ENCODE results near the gene ATXN7L1. TPM values are rescaled to one million over a fixed set of nuclear protein-coding genes. Genes with fewer than 3 reads are reported as not detected.

The ATXN7L1 gene
- polyA plus RNA-seq, 1 experiment: 2.7 TPM

GRCh38 chr7:105916603-105917002 lies 40.2 kb upstream of the ATXN7L1 start:
- Histone ChIP-seq H3K4me3 (ENCODE audit: low read depth, low read length) (no peak overlapping the region), H3K27me3 (ENCODE audit: control insufficient read depth, insufficient read depth, low read length) (no peaks in the 10 kb centered on the region), H3K36me3 (ENCODE audit: control insufficient read depth, insufficient read depth, low read length) (no peaks in the 10 kb centered on the region)
- TF ChIP-seq CTCF (IDR thresholded peaks at IDR 0.05; ENCODE audit: insufficient read depth, low read depth, low read length): no peak
- ChIA-PET CTCF (no interaction called here), POLR2A (no interaction called here)
- DNase-seq (ENCODE audit: low read depth): no peak

DNA sequence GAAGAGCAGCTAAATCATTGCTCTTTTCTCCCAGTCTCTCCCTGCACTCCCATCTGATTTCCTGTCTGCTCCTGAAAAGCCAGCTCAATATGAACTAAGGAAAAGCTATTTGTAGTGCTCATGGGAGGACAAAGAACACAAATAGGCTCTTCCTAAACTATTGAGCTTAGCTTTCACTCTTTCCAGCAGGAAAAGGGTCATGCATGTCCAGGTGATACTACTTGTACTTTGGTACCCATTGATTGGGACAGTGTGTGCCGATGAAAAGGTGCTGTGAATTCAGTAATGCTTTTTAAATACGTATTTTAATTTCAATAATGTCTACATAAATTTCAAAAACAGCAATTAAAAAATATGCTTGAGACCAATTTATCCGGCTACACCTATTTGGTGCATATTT lies 37.5 kb upstream of the ATXN7L1 start:
- Histone ChIP-seq H3K4me3 (ENCODE audit: low read depth, low read length) (no peak overlapping the region), H3K36me3 (ENCODE audit: control insufficient read depth, insufficient read depth, low read length) (0 out of 2 replicates have a peak, but pooled peaks cover 1% of the 10 kb centered on the region), H3K27me3 (ENCODE audit: control insufficient read depth, insufficient read depth, low read length) (no peaks in the 10 kb centered on the region)
- ChIA-PET POLR2A (no interaction called here), CTCF (no interaction called here)
- no peak for DNase-seq (ENCODE audit: low read depth)
- no peak for TF ChIP-seq CTCF (IDR thresholded peaks at IDR 0.05; ENCODE audit: insufficient read depth, low read depth, low read length)

DNA sequence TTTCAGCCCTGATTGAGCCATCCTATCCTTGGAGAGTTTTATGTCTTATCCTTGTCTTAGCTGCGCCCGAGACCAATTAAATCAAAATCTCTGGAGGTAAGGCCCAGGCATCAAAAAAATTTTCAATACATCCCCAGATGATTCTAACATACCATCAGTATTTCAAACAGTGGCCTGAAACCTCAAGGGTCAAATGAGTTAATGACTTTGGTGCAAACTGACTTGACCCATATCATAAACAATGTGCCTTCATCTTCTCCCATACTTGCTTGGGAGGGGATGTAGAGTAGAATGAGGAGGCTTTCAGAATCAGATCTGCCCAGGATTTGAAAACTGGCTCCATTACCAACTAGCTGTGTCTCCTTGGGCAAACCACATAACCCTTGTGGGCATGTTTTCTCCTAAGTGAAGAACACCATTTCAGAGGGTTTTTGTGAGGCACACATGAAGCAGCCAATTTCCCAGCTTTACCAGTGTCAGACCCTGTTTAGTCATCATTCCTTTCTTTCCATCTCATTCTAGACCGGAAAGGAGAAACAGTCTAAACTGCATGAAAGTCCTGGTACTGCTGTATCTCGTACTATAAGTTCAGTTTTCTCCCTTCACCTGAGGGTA lies 35.7 kb upstream of the ATXN7L1 start:
- CTCF ChIA-PET: interaction anchor here (0.6 kb wide), 1 partner anchor 10 kb away, joined by 3 read pairs; no protein-coding TSS in a partner anchor
- no peak for DNase-seq (ENCODE audit: low read depth)
- H3K36me3 ChIP-seq (ENCODE audit: control insufficient read depth, insufficient read depth, low read length): 0 out of 2 replicates have a peak, but pooled peaks cover 1% of the 10 kb centered on the region
- H3K4me3 ChIP-seq (ENCODE audit: low read depth, low read length): no peak overlapping the region
- POLR2A ChIA-PET: no interaction called here
- no peak for TF ChIP-seq CTCF (IDR thresholded peaks at IDR 0.05; ENCODE audit: insufficient read depth, low read depth, low read length)
- no peaks in the 10 kb centered on the region for H3K27me3 ChIP-seq (ENCODE audit: control insufficient read depth, insufficient read depth, low read length)

GRCh38 chr7:105910172-105910571 lies 33.8 kb upstream of the ATXN7L1 start:
- POLR2A ChIA-PET: no interaction called here
- H3K27me3 ChIP-seq (ENCODE audit: control insufficient read depth, insufficient read depth, low read length): no peaks in the 10 kb centered on the region
- DNase-seq (ENCODE audit: low read depth): no peak
- H3K36me3 ChIP-seq (ENCODE audit: control insufficient read depth, insufficient read depth, low read length): 0 out of 2 replicates have a peak, but pooled peaks cover 1% of the 10 kb centered on the region
- H3K4me3 ChIP-seq (ENCODE audit: low read depth, low read length): no peak overlapping the region
- TF ChIP-seq CTCF (IDR thresholded peaks at IDR 0.05; ENCODE audit: insufficient read depth, low read depth, low read length): no peak
- CTCF ChIA-PET: interaction anchor here (1.0 kb wide), 1 partner anchor 19 kb away, joined by 3 read pairs; no protein-coding TSS in a partner anchor

- ChIA-PET POLR2A (no interaction called here), CTCF (interaction anchor here (1.0 kb wide), 1 partner anchor 19 kb away, joined by 3 read pairs; no protein-coding TSS in a partner anchor)
- Histone ChIP-seq H3K4me3 (ENCODE audit: low read depth, low read length) (no peak overlapping the region), H3K27me3 (ENCODE audit: control insufficient read depth, insufficient read depth, low read length) (no peaks in the 10 kb centered on the region), H3K36me3 (ENCODE audit: control insufficient read depth, insufficient read depth, low read length) (0 out of 2 replicates have a peak, but pooled peaks cover 1% of the 10 kb centered on the region)
- no peak for DNase-seq (ENCODE audit: low read depth)
- TF ChIP-seq CTCF (IDR thresholded peaks at IDR 0.05; ENCODE audit: insufficient read depth, low read depth, low read length): no peak
These were observed 33.3 kb upstream of the ATXN7L1 start for GRCh38 chr7:105909742-105910141.

All from BJ (cell line).